GM06990 (cell line): ENCODE results near the gene GSAP.

Experiments used
- DNase-seq: peaks from one replicate; pipeline ENCODE4 v3.0.0-alpha.2; 2011; ENCODE audit not compliant: insufficient read length; ENCODE audit errors: extremely low read depth
- H3K27me3 ChIP-seq: replicated peaks from 2 replicates; pipeline ENCODE4 v1.6.0; 2011; ENCODE audit warnings: low read length; ENCODE audit not compliant: control insufficient read depth, insufficient read depth
- H3K36me3 ChIP-seq: 2 replicates; pipeline ENCODE4 v1.5.1; 2011; ENCODE audit warnings: low read length; ENCODE audit not compliant: control insufficient read depth, insufficient read depth
- H3K4me3 ChIP-seq: replicated peaks from 2 replicates; pipeline ENCODE4 v1.5.1; 2011; ENCODE audit warnings: low read depth, mild to moderate bottlenecking, control low read depth, low read length
- TF ChIP-seq, protein P1 (sequence below): IDR thresholded peaks from 2 replicates; pipeline ENCODE4 v1.5.1; 2011; ENCODE audit warnings: low read length, control low read depth, mild to moderate bottlenecking, inconsistent platforms; ENCODE audit not compliant: insufficient read depth, poor library complexity, severe bottlenecking

GSAP gene

DNA sequence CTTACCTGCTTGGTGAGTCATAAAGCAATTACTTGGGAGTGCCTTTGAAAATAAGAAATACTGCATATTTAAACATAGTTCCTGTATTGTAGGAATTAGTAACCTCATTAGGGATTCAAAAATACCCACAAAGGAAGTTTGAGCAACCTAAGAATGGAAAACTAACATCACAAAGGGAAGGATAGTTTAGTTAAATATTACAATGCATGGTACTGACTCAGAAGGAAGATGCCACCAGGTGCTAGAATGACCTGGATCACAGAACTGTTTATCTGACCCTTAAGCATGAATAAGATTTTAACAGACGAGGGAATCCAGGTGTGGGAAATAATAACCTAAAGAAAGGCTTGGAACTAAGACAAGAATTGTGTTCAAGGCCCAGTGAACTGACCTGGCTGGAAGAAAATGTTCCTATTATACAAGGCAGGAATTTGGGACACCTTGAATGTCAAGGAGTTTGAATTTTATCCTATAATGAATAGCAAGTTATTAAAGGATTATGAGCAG is 106.4 kb downstream of the GSAP start:
- Histone ChIP-seq H3K36me3 (peaks cover 2% of the 10 kb centered on the region; the same call in 1 of the 2 replicates), H3K4me3 (no peak overlapping the region), H3K27me3 (no peaks in the 10 kb centered on the region)
- no peak for DNase-seq
- TF ChIP-seq, protein P1, sequence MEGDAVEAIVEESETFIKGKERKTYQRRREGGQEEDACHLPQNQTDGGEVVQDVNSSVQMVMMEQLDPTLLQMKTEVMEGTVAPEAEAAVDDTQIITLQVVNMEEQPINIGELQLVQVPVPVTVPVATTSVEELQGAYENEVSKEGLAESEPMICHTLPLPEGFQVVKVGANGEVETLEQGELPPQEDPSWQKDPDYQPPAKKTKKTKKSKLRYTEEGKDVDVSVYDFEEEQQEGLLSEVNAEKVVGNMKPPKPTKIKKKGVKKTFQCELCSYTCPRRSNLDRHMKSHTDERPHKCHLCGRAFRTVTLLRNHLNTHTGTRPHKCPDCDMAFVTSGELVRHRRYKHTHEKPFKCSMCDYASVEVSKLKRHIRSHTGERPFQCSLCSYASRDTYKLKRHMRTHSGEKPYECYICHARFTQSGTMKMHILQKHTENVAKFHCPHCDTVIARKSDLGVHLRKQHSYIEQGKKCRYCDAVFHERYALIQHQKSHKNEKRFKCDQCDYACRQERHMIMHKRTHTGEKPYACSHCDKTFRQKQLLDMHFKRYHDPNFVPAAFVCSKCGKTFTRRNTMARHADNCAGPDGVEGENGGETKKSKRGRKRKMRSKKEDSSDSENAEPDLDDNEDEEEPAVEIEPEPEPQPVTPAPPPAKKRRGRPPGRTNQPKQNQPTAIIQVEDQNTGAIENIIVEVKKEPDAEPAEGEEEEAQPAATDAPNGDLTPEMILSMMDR, result no peak

DNA sequence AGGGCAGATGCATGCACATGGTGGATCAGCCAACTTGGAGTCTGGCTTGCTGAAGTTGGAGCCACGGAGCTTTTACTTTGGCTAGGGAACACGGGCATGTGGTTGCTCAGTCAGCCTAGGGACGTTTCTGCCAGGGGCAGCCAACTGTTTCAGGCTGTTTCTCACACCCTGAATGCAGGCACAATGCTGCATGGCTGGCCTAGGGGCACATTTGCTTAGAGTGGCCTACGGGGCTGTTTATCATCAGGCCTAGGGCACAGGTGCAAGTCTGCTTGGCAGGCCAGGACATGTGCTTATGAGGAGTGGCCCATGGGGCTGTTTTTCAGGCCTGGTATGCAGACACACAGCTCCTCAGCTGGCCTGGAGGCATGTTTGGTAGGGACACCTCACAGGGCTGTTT is 107.4 kb downstream of the GSAP start:
- no peak for DNase-seq
- no peaks in the 10 kb centered on the region; the same call in 1 of the 2 replicates for H3K36me3 ChIP-seq
- no peaks in the 10 kb centered on the region for H3K27me3 ChIP-seq
- TF ChIP-seq, protein P1, result no peak
- no peak overlapping the region for H3K4me3 ChIP-seq

DNA sequence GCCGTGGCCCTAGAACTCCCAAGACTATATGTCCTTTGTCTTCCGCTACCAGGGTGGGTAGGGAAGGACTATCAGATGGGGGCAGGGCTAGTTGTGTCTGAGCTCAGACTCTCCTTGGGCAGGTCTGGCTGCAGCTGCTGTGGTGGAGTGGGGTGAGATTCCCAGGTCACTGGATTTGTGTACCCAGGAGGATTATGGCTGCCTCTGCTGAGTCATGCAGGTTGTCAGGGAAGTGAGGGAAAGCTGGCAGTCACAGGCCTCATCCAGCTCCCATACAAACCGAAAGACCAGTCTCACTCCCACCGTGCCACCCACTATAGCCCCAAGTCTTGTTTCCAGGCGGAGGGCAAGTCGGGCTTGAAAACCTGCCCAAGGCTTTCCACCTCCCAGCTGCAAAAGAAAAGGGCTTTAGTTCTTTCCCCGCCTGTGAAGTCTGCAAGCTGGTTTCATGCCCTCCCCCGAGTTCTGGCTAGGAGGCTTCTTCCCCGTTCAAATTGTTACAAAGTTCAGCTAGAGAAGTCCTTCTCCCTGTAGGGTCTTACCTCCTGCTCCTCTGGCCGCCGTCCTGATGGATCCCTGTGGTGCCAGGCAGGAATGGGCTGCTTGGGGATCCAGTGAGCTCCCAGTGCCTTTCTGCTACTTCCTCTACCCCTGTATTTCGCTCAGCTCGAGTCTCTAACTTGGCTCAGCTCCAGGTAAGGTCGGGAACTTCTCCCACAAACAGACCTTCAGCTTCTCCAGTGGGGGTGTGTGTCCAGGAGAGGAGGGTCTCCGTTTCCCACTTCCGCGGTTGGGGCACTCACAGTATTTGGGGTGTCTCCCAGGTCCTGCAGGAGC is 109.7 kb downstream of the GSAP start:
- TF ChIP-seq, protein P1, result no peak
- Histone ChIP-seq H3K36me3 (no peaks in the 10 kb centered on the region; the same call in 1 of the 2 replicates), H3K27me3 (no peaks in the 10 kb centered on the region), H3K4me3 (no peak overlapping the region)
- DNase-seq, result no peak

DNA sequence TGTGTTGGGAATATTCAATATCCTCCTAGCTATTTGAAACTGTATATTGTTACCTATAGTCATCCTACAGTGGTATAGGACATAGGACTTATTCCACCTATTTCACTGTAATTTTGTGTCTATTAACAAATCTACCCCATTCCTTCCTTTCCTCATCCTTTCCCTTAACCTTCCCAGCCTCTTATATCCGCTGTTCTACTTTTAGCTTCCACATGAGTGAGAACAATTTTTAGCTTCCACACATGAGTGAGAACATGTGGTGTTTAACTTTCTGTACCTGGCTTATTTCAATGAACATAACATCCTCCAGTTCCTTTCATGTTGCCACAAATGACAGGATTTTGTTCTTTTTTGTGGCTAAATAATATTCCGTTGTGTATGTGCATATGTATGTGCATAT is 120.6 kb downstream of the GSAP start:
- no peaks in the 10 kb centered on the region for H3K36me3 ChIP-seq
- H3K4me3 ChIP-seq, result no peak overlapping the region
- no peaks in the 10 kb centered on the region for H3K27me3 ChIP-seq
- TF ChIP-seq, protein P1, result no peak
- no peak for DNase-seq

DNA sequence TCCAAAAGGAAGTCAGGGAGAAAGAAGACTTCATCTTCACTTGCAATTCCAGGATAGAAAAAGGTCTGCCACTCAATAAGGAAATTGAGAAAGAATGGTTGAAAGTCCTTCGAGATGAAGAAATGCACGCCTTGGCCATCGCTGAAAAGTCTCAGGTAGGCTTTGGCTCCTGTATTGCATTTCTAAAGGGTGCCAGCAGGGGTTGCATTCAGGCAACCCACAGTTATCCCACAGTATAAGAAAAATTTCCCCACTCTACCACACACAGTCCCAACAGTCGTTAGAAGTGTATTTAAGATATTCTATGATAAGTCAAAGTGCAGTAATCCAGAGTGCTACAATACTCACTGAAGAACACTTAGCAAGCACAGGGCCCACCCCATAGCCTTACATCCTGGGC is 123.1 kb downstream of the GSAP start:
- DNase-seq, result no peak
- H3K36me3 ChIP-seq, result no peaks in the 10 kb centered on the region
- no peaks in the 10 kb centered on the region for H3K27me3 ChIP-seq
- TF ChIP-seq, protein P1, result peak; percentile 46
- no peak overlapping the region for H3K4me3 ChIP-seq
